ENCODE results near the gene ARHGAP30. TPM values are rescaled to one million over a fixed set of nuclear protein-coding genes. Genes with fewer than 3 reads are reported as not detected.

ARHGAP30 gene
- total RNA-seq, 1 experiment from 2014 or later: 0.39 TPM

DNA sequence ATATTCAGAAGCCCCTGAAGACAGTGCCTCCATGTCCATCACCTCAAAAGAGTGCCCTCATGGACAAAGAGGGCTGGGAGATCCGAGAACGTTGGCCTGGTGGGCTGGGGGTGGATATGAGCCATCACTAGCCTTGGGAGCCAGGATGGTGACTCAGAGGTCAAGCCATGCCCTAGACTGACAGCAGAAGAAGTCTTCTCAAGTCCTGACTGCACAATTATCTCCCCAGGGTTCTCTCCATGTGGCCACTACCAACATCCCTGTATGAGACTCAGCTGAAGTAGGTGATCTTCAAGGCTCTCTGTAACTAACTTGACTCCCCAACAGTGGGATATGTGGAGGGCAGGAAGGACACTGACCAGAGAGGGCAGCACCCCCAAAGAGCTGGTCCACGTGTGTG, 16.8 kb downstream of the ARHGAP30 start:
- Histone ChIP-seq H3K9me2 (ENCODE audit: insufficient read depth) (no peaks in the 10 kb centered on the region), H3K27ac (ENCODE audit: low read depth, low read length) (no peak overlapping the region), H3K36me3 (ENCODE audit: control insufficient read depth in 1 of 2, insufficient read depth in 2 of 2, low read length in 2 of 2) (no peaks in the 10 kb centered on the region), H3K4me1 (ENCODE audit: control insufficient read depth in 1 of 2, insufficient read depth in 2 of 2, low read length in 2 of 2) (peaks cover 0 to 9% of the 10 kb centered on the region in 2 experiments; a peak in 2 of 4 replicates), H4K20me1 (ENCODE audit: insufficient read depth) (no peaks in the 10 kb centered on the region), H3K4me2 (ENCODE audit: low read length) (0 out of 2 replicates have a peak overlapping the region, but pooled peaks have one; percentile 7), H3K9me3 (ENCODE audit: control insufficient read depth in 1 of 2, insufficient read depth in 1 of 2, low read depth in 1 of 2, low read length in 2 of 2) (no peaks in the 10 kb centered on the region), H3K4me3 (replicated peaks in 1 of 2; ENCODE audit: low read depth in 1 of 2, low read length in 2 of 2) (no peak overlapping the region), H3K9ac (ENCODE audit: low read length) (no peak overlapping the region), H2AFZ (ENCODE audit: low read depth, low read length, poor library complexity, severe bottlenecking) (no peak overlapping the region), H3K27me3 (ENCODE audit: insufficient read depth, low read length) (no peaks in the 10 kb centered on the region), H3K79me2 (ENCODE audit: insufficient read depth, low read length) (no peaks in the 10 kb centered on the region)
- DNase-seq (ENCODE audit: low read depth, low spot score): no peak
- CTCF ChIA-PET: no interaction called here
- POLR2A ChIA-PET: no interaction called here
- no peak for TF ChIP-seq CBX3 (IDR thresholded peaks at IDR 0.05; ENCODE audit: low read depth)
- no peak for TF ChIP-seq POLR2A (IDR thresholded peaks at IDR 0.05; ENCODE audit: borderline replicate concordance, extremely low read depth, insufficient read depth, insufficient read length)
- TF ChIP-seq SP1 (IDR thresholded peaks at IDR 0.05; ENCODE audit: low read depth): no peak
- TF ChIP-seq, protein P1, sequence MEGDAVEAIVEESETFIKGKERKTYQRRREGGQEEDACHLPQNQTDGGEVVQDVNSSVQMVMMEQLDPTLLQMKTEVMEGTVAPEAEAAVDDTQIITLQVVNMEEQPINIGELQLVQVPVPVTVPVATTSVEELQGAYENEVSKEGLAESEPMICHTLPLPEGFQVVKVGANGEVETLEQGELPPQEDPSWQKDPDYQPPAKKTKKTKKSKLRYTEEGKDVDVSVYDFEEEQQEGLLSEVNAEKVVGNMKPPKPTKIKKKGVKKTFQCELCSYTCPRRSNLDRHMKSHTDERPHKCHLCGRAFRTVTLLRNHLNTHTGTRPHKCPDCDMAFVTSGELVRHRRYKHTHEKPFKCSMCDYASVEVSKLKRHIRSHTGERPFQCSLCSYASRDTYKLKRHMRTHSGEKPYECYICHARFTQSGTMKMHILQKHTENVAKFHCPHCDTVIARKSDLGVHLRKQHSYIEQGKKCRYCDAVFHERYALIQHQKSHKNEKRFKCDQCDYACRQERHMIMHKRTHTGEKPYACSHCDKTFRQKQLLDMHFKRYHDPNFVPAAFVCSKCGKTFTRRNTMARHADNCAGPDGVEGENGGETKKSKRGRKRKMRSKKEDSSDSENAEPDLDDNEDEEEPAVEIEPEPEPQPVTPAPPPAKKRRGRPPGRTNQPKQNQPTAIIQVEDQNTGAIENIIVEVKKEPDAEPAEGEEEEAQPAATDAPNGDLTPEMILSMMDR (IDR thresholded peaks at IDR 0.05 in 2 of 3, conservative IDR thresholded peaks at IDR 0.05 in 1 of 3; ENCODE audit: borderline replicate concordance in 1 of 3, insufficient read depth in 1 of 3, low read depth in 2 of 3, low read length in 2 of 3): no peak
- TF ChIP-seq MAX (IDR thresholded peaks at IDR 0.05): no peak
- no peak for TF ChIP-seq FOSL1 (IDR thresholded peaks at IDR 0.05; ENCODE audit: low read depth)
- no peak for TF ChIP-seq JUND (IDR thresholded peaks at IDR 0.05)
- no peak for TF ChIP-seq ATF3 (IDR thresholded peaks at IDR 0.05)
- TF ChIP-seq ELF1 (IDR thresholded peaks at IDR 0.05; ENCODE audit: borderline replicate concordance, low read depth): no peak
- TF ChIP-seq EZH2phosphoT487 (IDR thresholded peaks at IDR 0.05; ENCODE audit: borderline replicate concordance): no peak
- TF ChIP-seq EGR1 (IDR thresholded peaks at IDR 0.05; ENCODE audit: low read depth): no peak
- TF ChIP-seq TCF7L2 (IDR thresholded peaks at IDR 0.05; ENCODE audit: borderline replicate concordance, extremely low read depth, insufficient read depth, insufficient read length): no peak
- TF ChIP-seq EZH2 (IDR thresholded peaks at IDR 0.05): no peak
- TF ChIP-seq SRF (IDR thresholded peaks at IDR 0.05; ENCODE audit: low read depth): no peak
- TF ChIP-seq, protein P2, sequence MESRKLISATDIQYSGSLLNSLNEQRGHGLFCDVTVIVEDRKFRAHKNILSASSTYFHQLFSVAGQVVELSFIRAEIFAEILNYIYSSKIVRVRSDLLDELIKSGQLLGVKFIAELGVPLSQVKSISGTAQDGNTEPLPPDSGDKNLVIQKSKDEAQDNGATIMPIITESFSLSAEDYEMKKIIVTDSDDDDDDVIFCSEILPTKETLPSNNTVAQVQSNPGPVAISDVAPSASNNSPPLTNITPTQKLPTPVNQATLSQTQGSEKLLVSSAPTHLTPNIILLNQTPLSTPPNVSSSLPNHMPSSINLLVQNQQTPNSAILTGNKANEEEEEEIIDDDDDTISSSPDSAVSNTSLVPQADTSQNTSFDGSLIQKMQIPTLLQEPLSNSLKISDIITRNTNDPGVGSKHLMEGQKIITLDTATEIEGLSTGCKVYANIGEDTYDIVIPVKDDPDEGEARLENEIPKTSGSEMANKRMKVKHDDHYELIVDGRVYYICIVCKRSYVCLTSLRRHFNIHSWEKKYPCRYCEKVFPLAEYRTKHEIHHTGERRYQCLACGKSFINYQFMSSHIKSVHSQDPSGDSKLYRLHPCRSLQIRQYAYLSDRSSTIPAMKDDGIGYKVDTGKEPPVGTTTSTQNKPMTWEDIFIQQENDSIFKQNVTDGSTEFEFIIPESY (IDR thresholded peaks at IDR 0.05; ENCODE audit: extremely low read depth, insufficient replicate concordance, low read length): no peak
- intact Hi-C loops (cut with micrococcal nuclease): no loop called here
- RAD21 ChIA-PET (ENCODE audit: low non-redundant PET in 1 of 2, low total read pairs in 2 of 2, uncharacterized antibody in 2 of 2, unreplicated experiment in 2 of 2): no interaction called here
- no TSS peak for BruUV-seq (replicated peaks)
- peak; percentile 29; the same call in 1 of the 2 replicates for ATAC-seq
